ENCODE results near the gene PDC.
"Not testable (repeated sequence)": the region's sequence is repeated elsewhere in the genome, so short reads cannot be mapped to it uniquely, and the experiment has no call there.

The PDC gene

DNA sequence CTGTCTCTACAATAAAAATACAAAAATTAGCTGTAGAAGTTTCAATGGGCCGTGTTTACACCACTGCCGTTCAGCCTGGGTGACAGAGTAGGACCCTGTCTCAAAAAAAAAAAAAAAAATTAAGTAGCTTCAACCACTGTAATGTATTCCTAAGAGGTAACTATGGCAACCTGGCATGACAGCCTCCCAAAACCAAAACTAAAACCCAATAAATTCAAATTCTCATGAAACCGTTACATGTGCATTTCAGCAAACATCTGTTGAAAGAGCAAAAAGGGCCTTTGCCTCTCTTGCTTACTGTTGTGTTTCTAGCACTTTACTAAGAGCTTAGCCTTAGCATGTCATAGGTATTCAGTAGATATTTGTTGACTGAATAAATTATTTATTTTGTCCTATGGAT, 51.8 kb downstream of the PDC start:
- Histone ChIP-seq H3K27ac (no peak overlapping the region), H3K36me3 (peaks cover 53% of the 10 kb centered on the region), H3K4me2 (no peak overlapping the region)

DNA sequence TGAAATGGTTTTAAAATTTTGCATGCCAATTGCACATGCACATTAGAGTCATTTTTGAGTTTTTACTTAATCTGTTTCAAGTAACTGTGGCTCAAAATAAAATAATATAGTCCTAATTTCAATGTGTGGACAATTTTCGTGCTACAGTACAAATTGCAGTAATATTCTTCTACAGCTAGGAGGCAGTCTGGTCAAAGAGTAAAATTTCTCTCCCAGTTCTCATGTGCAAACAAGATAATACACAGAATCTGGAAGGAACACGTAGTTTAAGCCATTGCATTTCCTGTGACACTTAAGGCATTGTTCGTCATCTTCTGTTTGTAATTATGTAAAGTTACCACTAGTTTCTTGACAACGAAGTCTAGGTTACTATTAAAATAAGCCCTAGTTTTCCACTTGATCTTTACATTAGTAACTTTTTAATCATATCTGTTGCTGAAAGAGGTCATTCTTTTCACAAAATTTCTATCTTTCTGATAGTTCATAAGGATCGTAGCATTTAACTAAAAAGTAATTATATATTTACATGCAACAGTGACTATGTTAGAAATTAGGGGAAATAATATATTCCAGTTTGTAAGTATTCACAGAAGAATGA, 56.4 kb downstream of the PDC start:
- no peaks in the 10 kb centered on the region for H3K9me3 ChIP-seq
- no peak overlapping the region for H3K27ac ChIP-seq
- no peak overlapping the region for H3K4me2 ChIP-seq
- H3K4me3 ChIP-seq: no peak overlapping the region
- no peak for TF ChIP-seq Cebpa-rat (IDR thresholded peaks at IDR 0.05)
- no peaks in the 10 kb centered on the region for H3K27me3 ChIP-seq
- no peak overlapping the region for H3K9ac ChIP-seq
- no peaks in the 10 kb centered on the region for H4K20me1 ChIP-seq
- H3K36me3 ChIP-seq: peaks cover 61% of the 10 kb centered on the region
- no peaks in the 10 kb centered on the region for H3K4me1 ChIP-seq

More for the DNA sequence above, 51.8 kb downstream of the PDC start:
- Histone ChIP-seq H3K27me3 (no peaks in the 10 kb centered on the region), H3K9ac (no peak overlapping the region), H3K9me3 (no peaks in the 10 kb centered on the region), H4K20me1 (no peaks in the 10 kb centered on the region), H3K4me1 (no peaks in the 10 kb centered on the region), H3K4me3 (no peak overlapping the region)
- TF ChIP-seq Cebpa-rat (IDR thresholded peaks at IDR 0.05): no peak

DNA sequence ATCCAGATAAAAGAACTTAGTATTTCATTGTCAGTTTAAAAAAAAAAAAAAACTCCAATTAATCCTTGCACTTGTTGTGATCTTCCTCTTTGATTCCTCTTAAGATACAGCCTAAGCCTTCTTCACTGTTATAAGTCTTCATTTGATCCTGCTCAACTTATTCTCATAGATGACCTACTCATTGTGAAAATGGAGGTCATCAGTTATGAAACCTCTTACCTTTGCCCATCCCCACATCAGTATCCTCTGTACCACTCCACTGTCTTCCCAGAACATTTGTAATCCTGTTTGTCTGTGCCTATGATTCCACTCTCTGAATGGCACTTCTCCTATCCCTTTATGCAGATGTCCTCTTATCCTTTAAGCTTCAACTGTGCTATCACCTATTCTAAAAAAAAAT, 57.3 kb downstream of the PDC start:
- Histone ChIP-seq H3K27me3 (no peaks in the 10 kb centered on the region), H3K36me3 (peaks cover 62% of the 10 kb centered on the region), H4K20me1 (no peaks in the 10 kb centered on the region), H3K9me3 (no peaks in the 10 kb centered on the region), H3K9ac (no peak overlapping the region), H3K4me1 (no peaks in the 10 kb centered on the region), H3K4me3 (no peak overlapping the region), H3K4me2 (no peak overlapping the region), H3K27ac (no peak overlapping the region)
- no peak for TF ChIP-seq Cebpa-rat (IDR thresholded peaks at IDR 0.05)

DNA sequence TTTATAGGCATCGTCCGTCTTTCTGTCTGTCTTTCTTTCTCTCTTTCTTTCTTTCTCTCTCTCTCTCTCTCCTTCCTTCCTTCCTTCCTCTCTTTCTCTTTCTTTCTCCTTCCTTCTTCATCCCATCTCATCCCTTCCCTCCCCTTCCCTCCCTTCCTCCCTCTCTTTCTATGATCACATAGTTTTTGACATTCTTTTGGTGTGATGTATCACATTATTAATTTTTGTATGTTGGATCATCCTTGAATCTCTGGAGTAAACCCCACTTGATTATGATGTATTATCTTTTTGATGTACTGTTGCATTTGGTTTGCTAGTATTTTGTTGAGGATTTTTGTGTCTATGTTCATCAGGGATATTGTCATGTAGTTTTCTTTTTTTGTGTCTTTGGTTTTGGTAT, 59.5 kb downstream of the PDC start:
- not testable (repeated sequence) for H3K27ac ChIP-seq, H3K4me1 ChIP-seq, H3K9ac ChIP-seq, H3K27me3 ChIP-seq, H4K20me1 ChIP-seq, H3K4me3 ChIP-seq, H3K9me3 ChIP-seq, H3K4me2 ChIP-seq
- H3K36me3 ChIP-seq: peaks cover 63% of the 10 kb centered on the region

Measured in BLaER1 (cell line).